Peyer's patch (tissue), 4 donors: ENCODE data around the gene SORL1.

Experiments used
- CTCF ChIP-seq, 6 experiments: fragments of 450-650 bp in 4 of 6; fragments of 200-600 bp in 2 of 6; sonication (generic) in 1 of 6; IDR thresholded peaks; one replicate each; pipeline ENCODE4 v1.5.1; 2017 to 2019; ENCODE audit warnings: antibody characterized with exemption in 6 of 6, mild to moderate bottlenecking in 3 of 6, moderate library complexity in 1 of 6
- POLR2A ChIP-seq, 2 donors: fragments of 450-650 bp; IDR thresholded peaks; one replicate each; pipeline ENCODE4 v1.5.1; 2017; ENCODE audit warnings: antibody characterized with exemption in 2 of 2, mild to moderate bottlenecking in 2 of 2, moderate library complexity in 2 of 2

- no peak for TF ChIP-seq CTCF (IDR thresholded peaks at IDR 0.05)
- no peak for TF ChIP-seq POLR2A (IDR thresholded peaks at IDR 0.05)
Measured at GRCh38 chr11:121574801-121575200, 122.7 kb downstream of the SORL1 start.
